HG03159 (cell line): ENCODE results near the gene CASZ1.

Experiments
- ATAC-seq: cut with Tn5 transposase; IDR thresholded peaks from one replicate; pipeline ENCODE4 v1.9.1; 2021; ENCODE audit warnings: mild to moderate bottlenecking, moderate library complexity; ENCODE audit not compliant: unreplicated experiment

CASZ1 gene

DNA sequence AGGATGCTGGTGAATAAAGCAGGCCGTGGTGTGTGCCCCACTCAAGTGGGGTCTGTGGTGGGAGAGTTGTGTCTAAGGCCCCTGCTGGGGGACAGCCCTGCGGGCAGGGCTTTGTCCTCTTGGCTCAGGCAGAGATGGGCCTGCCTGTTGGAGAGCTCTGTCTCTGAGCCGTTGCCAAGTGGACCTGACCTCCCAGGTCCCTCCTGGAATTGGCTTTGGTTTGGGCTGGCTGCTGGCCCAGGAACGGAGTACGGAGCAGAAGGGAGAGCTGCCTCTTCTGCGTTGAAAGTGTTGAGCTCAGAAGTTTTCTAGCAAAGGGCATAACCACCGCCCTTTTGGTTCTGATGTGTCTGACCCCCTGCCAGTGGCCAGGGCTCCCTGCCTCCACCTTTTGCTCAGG lies 167.8 kb downstream of the CASZ1 start:
- ATAC-seq = no peak

DNA sequence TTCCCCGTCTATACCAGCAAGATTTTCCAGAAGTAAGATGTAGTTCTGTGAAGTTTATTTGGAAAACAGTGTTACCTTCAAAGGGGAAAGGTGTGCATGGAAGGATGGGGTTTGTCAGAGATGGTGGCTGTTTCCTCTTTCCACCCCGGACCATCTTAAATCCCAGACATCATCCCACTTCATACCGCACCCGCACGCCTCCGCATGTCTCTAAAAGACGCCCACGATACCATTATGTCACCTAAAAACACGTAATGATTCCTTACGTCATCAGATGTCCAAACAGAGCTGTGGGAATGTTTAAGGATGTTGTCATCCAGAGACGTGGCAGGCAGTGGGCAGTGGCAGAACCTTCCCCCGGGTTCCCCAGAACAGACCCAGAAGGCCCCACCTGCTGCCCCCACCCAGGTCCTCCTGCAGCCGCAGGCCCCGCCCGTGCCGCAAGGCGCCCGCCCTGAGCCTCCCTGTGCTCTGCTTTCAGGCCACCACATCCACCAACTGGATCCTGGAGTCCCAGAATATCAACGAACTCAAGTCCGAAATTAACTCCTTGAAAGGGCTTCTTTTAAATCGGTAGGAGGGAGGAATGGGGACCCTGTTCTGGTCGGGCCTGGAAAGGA lies 169.5 kb downstream of the CASZ1 start:
- no peak for ATAC-seq

DNA sequence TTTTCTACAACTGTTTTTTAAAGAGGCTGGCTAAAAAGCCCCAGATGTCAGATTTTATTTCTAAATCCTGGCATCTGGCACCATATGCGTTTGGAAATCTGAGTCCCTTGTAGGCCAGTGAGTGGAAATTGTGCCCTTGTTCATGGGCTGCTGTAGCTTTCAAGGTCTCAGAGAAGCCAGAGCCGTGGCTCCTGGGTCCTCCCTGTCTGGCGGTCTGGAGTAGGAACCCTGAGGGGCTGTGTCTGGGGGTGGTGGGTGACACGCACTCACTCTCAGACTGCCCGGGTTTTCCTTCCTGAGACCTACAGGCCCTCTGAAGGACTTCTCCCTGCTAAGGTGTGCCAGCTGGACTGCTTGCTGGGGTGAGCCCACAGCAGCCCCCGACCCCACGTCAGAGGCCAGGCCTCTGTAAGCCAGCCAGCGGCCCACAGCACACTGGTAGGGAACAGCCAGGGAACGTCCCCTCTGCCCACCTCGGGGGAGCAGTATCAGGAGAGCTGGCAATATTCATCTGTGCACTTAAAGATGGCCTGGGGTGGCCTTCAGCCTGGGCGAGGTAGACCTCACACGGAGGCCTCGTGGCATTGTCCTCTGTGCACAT lies 170.2 kb downstream of the CASZ1 start:
- no peak for ATAC-seq

DNA sequence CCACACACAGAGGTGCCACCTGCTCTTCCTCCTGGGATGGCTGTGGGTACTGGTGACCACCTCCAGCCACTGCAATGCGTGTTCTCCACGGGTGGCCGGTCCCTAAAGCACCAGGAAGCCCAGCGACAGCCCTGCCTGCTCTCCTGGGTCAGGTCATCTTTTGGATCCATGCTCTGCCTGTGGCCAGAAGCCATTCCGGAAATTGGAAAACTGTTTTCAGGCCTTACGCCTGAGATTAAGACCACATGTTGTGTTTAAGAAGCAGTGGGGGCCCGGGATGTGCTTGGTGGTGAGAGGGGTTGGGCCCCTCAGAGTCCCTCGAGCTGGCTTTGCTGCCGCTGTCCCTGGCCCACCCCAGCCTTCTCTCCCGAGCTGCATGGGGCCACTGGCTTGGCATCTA lies 170.9 kb downstream of the CASZ1 start:
- ATAC-seq = no peak

DNA sequence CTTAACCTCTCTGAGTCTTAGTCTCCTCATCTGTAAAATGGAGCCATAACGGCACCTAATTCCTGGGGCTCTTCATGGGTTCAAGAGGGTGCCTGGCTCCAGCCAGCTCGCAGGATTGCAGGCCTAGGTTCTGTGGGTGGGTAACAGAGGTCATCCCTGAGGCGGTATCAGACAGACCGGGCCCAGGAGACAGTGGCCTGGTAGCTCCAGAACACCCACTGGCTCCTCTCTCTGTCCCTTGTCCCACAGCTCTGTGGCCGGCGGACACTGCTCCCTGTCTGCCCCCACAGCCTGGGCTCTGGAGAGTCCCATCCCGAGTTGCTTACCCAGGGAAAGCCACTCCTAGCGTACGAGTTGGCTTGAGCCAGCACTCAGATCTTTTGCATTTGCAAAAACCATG lies 171.4 kb downstream of the CASZ1 start:
- ATAC-seq = no peak

- ATAC-seq = no peak
These were observed 172.0 kb downstream of the CASZ1 start for GRCh38 chr1:10624256-10625050.

DNA sequence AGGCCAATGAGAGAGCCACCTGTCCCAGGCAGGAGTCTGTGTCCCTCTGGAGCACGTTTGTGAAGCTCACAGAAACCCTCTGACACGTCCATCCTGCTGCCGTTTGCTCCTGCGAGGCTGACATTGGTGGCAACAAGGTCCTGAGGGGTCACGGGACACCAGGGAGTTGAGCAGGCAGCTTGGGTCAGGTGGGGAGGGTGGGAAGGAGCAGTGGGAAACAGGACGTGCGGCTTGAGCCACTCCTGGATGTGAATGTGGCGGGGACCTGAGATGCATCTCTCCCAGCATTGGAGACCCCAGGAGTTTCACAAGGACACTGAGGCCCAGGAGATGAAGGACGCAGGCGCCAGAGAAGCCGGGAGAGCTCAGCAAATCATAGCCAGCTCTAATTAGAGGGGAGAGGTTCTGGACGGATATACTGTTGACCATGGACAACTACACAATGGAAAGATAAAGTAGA lies 172.7 kb downstream of the CASZ1 start:
- ATAC-seq = no peak

DNA sequence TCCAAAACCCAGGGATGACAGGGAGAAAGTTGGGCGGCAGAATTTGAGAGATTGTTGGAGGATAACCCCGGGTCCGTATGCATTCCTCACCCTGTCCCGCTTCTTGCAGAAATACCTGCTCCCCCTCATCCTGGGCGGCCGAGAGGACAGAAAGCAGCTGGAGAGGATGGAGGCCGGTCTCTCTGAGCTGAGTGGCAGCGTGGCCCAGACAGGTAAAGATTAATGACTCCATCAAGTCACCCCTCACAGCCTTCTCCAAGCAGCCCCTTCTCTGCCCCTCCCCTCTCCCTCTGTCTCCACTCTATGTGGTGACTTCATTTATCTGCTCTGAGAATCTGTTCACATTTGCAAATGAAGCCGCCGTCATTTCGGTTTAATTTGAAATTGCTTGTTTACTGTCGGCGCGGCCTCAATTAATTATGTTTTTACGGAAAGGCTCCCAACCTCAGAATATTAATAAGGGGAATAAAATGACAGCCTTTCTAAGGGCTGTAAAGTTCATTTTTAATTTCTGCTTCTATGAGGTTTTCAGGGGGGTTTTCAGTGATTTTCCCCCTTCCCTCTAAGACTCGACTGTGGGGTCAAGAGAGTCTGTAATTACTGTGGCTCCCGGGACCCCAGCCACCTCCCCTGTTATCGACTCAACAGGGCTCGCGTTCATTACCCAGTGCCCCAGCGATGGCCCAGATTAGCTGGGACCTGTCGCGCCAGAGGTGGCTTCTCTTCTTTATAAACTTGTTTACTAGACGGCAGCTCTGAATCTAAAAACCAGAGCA lies 173.3 kb downstream of the CASZ1 start:
- ATAC-seq = no peak

DNA sequence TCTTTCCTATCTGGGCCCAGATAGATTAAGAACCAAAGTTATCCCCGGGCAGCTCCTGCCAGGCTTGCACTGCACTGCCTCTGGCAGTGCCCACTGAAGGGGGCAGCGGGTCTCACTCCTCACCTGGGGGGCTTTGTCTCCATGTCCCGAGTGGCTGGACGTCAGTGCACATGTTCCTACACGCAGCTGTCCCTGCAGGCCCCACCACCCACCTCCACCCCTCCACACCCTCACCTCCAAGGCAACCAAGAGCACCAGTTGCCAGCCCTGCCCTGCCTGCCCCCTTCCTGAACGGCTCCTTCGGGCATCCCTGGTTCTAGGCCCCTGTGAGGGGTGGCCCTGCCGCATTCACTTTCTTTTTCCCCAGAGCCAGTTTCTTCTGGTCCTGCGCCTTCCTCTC lies 174.5 kb downstream of the CASZ1 start:
- ATAC-seq = no peak

DNA sequence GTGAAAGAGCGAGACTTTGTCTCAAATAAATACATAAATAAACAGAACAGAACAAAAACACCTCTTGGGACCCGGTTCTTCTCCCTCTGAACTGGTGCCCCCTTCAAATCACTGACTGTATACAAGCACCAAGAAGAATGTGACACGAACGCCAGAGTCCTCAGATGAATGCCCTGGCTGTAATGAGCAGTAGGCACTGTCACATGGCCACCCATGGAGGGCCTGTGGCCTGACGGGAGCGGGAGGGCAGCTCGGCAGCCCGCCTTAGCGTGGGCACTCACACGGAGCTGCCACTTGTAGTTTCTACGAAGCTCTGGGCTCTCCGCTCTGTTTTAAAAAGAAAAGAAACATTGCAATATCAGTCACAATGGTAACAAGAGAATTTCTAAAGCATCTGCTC lies 175.7 kb downstream of the CASZ1 start:
- no peak for ATAC-seq

GRCh38 chr1:10617931-10618885 lies 178.2 kb downstream of the CASZ1 start:
- no peak for ATAC-seq

DNA sequence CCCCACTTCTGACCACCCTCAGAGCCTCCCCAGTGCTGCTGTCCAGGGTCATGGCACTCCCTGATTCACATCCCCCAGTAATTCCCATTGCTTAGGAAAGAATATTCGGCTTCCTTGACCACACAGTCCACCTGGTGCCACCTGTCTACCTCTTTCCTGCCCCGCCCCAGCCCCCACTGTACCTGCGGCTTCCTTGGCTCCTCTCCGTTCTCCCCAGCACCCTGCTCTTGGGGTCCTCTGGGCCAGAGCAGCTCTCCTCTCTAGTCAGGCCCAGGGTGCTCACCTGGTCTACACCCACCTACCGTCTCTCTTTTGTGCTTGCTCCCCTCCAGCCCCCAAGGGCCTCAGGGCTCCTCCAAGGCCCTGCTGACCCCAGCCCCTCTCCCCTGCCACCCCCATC lies 179.1 kb downstream of the CASZ1 start:
- ATAC-seq = no peak

GRCh38 chr1:10616696-10617095 lies 179.8 kb downstream of the CASZ1 start:
- no peak for ATAC-seq

- no peak for ATAC-seq
These were observed 180.3 kb downstream of the CASZ1 start for GRCh38 chr1:10615932-10616671.

- no peak for ATAC-seq
These were observed 181.1 kb downstream of the CASZ1 start for GRCh38 chr1:10615332-10615731.

- no peak for ATAC-seq
These were observed 181.8 kb downstream of the CASZ1 start for GRCh38 chr1:10614377-10615225.

- no peak for ATAC-seq
These were observed 182.6 kb downstream of the CASZ1 start for GRCh38 chr1:10613861-10614260.

GRCh38 chr1:10613340-10613739 lies 183.1 kb downstream of the CASZ1 start:
- ATAC-seq = no peak
